RKO (cell line): Measurements from ENCODE around the gene BTBD7.

Source experiments
- DNase-seq: peaks from one replicate; pipeline ENCODE4 v3.0.0-alpha.2; 2016; ENCODE audit warnings: low spot score

Gene BTBD7

GRCh38 chr14:93195316-93195999, 137.4 kb downstream of the BTBD7 start:
- no peak for DNase-seq
